WI38 (cell line): ENCODE data around the gene BABAM1.
A peak's percentile ranks its signal among the peaks of the same experiment; 100 is the strongest.

Experiments used
- H3K4me3 ChIP-seq: 2 replicates; pipeline ENCODE4 v1.5.1; 2011; ENCODE audit warnings: low read depth, mild to moderate bottlenecking, control low read depth, low read length
- TF ChIP-seq, protein P1 (sequence below): IDR thresholded peaks from 2 replicates; pipeline ENCODE4 v1.5.1; 2012; ENCODE audit warnings: low read depth, mild to moderate bottlenecking, control low read depth, low read length

Gene BABAM1

DNA sequence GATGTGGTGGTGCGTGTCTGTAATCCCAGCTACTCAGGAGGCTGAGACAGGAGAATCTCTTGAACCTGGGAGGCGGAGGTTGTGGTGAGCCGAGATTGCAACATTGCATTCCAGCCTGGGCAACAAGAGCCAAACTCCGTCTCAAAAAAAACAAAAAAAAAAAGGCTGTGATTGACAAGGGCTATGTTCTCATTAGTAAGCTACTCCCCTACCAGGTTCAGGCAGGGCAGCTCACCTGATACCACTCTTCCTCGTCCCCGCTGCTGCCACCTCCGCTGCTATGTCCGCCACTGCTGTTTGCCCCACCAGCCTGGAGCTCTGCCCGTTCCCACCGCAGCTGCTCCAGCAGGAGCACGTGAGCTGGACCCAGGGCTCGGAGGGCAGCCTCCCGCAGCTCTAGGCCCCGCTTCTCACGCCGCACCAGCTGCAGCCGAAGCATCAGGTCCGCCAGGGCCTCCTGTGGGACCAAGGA, 12.1 kb upstream of the BABAM1 start:
- no peak overlapping the region for H3K4me3 ChIP-seq
- TF ChIP-seq, protein P1, sequence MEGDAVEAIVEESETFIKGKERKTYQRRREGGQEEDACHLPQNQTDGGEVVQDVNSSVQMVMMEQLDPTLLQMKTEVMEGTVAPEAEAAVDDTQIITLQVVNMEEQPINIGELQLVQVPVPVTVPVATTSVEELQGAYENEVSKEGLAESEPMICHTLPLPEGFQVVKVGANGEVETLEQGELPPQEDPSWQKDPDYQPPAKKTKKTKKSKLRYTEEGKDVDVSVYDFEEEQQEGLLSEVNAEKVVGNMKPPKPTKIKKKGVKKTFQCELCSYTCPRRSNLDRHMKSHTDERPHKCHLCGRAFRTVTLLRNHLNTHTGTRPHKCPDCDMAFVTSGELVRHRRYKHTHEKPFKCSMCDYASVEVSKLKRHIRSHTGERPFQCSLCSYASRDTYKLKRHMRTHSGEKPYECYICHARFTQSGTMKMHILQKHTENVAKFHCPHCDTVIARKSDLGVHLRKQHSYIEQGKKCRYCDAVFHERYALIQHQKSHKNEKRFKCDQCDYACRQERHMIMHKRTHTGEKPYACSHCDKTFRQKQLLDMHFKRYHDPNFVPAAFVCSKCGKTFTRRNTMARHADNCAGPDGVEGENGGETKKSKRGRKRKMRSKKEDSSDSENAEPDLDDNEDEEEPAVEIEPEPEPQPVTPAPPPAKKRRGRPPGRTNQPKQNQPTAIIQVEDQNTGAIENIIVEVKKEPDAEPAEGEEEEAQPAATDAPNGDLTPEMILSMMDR, result no peak

DNA sequence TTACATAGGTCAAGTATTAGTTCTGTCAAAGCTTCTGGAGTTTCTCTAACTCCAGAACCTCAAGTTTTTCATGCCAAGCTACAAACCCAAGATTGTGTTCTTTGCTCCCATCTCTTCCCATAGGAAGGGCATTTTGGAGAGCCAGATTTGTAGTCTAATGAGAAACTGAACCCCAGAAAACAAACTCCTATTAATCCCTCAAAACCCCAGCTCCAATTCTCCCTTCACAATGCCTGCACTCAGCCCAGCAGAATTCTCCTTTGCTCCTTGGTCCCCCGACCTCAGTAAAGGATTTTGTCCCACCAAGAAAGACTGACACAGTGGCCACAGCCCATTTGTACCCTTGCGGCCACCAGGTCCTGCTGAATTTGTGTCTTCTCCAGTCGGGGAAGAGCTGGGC, 11.1 kb upstream of the BABAM1 start:
- TF ChIP-seq, protein P1, result no peak

DNA sequence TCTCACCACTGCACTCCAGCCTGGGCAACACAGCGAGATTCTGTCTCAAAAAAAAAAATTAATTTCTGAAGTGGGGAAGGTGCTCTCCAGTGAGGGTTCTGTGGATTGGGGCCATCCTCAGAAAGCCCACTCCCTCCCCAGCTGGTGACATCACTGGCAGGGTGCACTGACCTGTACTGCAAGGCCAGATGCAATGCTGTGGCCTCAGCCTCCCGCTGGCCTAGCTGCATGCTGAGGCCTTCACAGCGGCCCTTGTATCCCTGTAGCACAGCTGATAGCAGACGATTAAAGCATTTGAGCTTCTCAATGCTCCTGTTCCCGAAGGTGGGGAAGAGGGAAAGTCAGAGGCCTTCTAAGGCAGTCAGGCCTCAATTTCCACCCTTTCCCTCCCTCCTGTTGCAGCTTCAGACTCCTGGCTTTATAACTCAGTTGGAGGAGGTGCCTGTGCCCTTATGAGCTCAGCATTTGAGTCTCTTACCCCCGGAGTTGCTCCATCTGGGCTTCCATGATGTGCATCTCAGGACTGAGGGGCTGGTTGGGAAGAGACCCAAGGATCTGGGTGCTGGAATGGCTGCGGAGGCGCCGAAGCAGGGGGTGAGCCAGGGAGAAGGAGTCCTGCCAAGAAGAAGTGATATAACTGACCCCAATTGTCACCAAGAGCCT, 8.0 kb upstream of the BABAM1 start:
- TF ChIP-seq, protein P1, result no peak
- H3K4me3 ChIP-seq, result no peak overlapping the region

More for the DNA sequence above, 11.1 kb upstream of the BABAM1 start:
- H3K4me3 ChIP-seq, result no peak overlapping the region

DNA sequence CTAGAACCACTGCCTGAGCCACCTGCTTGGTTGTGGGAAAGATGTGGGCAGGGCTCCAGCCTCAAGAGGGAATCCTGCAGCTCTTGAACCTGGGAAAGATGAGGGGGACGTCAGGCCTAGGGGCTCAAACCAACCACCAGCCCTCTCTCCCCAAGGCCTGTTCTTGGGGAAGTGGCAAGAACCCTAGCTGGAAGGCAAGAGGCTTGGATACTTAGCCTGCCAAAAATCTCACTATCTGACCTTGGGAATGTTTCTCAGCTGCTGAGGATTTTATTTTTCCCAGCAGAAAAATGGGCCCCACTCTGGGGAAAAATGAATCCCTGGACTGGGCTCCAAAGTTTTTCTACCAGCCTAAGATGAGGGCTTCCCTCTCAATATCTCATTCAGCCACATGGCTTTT, 7.3 kb upstream of the BABAM1 start:
- TF ChIP-seq, protein P1, result no peak
- no peak overlapping the region for H3K4me3 ChIP-seq

DNA sequence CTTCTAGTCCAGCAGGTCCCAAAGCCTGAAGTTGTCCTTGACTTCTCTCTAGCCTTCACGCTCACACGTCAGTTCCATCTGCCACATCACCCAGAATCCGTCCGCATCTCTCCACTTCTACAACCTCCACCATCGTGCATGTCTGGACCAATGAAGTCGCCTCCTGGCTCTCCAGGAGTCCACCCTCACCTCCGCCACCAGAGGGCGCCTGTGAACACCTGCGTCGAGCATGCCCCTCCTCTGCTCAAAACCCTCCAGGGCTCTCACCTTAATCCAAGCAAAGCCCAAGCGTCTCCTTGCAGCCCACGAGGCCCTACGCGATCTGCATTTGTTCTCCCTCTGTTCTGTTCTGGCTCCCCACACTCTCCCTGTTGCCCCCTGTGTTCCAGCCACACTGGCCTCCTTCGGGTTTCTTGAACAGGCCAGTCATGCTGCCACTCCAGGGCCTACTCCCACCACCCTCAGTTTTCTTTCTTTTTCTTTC, 6.4 kb upstream of the BABAM1 start:
- no peak overlapping the region for H3K4me3 ChIP-seq
- TF ChIP-seq, protein P1, result peak; percentile 76

DNA sequence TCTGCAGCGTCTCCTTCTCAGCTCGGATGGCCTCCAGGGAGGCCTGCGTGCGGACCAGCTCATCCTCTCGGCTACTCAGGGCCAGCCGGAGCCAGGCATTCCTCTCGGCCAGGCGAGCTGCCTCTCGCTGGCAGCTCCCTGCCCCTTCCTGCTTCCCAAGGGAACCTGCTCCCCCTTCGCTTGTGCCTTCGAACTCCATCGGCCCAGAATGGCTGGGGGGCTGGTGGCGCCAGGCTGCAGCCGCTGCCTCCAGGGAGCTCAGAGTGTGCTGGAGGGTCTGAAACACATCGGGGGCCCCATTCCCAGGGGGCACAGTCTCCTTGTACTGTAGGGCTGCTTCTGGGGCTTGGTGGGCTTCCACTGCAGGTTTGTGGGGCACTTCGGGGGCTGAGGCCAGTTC, 4.7 kb upstream of the BABAM1 start:
- H3K4me3 ChIP-seq, result no peak overlapping the region
- TF ChIP-seq, protein P1, result no peak
